HPDE6-E6E7 (cell line): Measurements from ENCODE around the gene GOLGA6L24.
"Not testable (repeated sequence)": the region's sequence is repeated elsewhere in the genome, so short reads cannot be mapped to it uniquely, and the experiment has no call there.

Source experiments
- DNase-seq: peaks from one replicate; pipeline ENCODE4 v3.0.0; 2011; ENCODE audit warnings: missing footprints; ENCODE audit errors: extremely low spot score

The GOLGA6L24 gene

GRCh38 chr15:28357984-28358383 is at the start of gene GOLGA6L24:
GOLGA6L24 (minus strand) TSS chr15:28358084; CDS start chr15:28358023, 61 bp downstream.
- not testable (repeated sequence) for DNase-seq

GRCh38 chr15:28402774-28403435 is 45.0 kb upstream of the GOLGA6L24 start:
- not testable (repeated sequence) for DNase-seq

GRCh38 chr15:28396022-28396421 is 38.1 kb upstream of the GOLGA6L24 start:
- not testable (repeated sequence) for DNase-seq

- not testable (repeated sequence) for DNase-seq
These were observed 22.2 kb upstream of the GOLGA6L24 start for GRCh38 chr15:28380053-28380452.

GRCh38 chr15:28378364-28378763 is 20.5 kb upstream of the GOLGA6L24 start, which contains the start of gene GOLGA8F:
GOLGA8F (plus strand) TSS chr15:28378664; CDS start chr15:28378762, 98 bp downstream.
- not testable (repeated sequence) for DNase-seq

- not testable (repeated sequence) for DNase-seq
These were observed 7.6 kb upstream of the GOLGA6L24 start for GRCh38 chr15:28365502-28365901.

- DNase-seq: not testable (repeated sequence)
These were observed 35.7 kb downstream of the GOLGA6L24 start, which contains the start of gene HERC2 for GRCh38 chr15:28322129-28322588. HERC2 (minus strand) TSS chr15:28322179; CDS start chr15:28321433, 746 bp downstream.

GRCh38 chr15:28321358-28322078 is 36.4 kb downstream of the GOLGA6L24 start:
- DNase-seq: not testable (repeated sequence)

- DNase-seq: not testable (repeated sequence)
These were observed 38.2 kb downstream of the GOLGA6L24 start for GRCh38 chr15:28319725-28320124.

GRCh38 chr15:28318828-28319227 is 39.1 kb downstream of the GOLGA6L24 start:
- not testable (repeated sequence) for DNase-seq

GRCh38 chr15:28318122-28318521 is 39.8 kb downstream of the GOLGA6L24 start:
- DNase-seq: not testable (repeated sequence)

- not testable (repeated sequence) for DNase-seq
These were observed 40.9 kb downstream of the GOLGA6L24 start for GRCh38 chr15:28316958-28317357.

- DNase-seq: not testable (repeated sequence)
These were observed 47.4 kb downstream of the GOLGA6L24 start for GRCh38 chr15:28310454-28310853.

- not testable (repeated sequence) for DNase-seq
These were observed 49.2 kb downstream of the GOLGA6L24 start for GRCh38 chr15:28308718-28309117.
